Mesendoderm (in vitro differentiated cells): ENCODE measurements around the gene KRAS.

Experiments used
- DNase-seq: peaks from one replicate; pipeline ENCODE4 v3.0.0; 2013
- H2AK5ac ChIP-seq: 2 replicates; pipeline ENCODE4 v1.6.1; 2013; ENCODE audit warnings: low read length, inconsistent platforms
- H2BK120ac ChIP-seq: 2 replicates; pipeline ENCODE4 v1.6.1; 2013; ENCODE audit warnings: low read depth, mild to moderate bottlenecking, low read length, moderate library complexity, mixed read lengths
- H2BK15ac ChIP-seq: replicated peaks from 2 replicates; pipeline ENCODE4 v1.6.1; 2013; ENCODE audit warnings: low read depth, mild to moderate bottlenecking, moderate library complexity
- H2BK5ac ChIP-seq: 2 replicates; pipeline ENCODE4 v1.6.1; 2013; ENCODE audit warnings: low read length, inconsistent platforms
- H3K18ac ChIP-seq: 2 replicates; pipeline ENCODE4 v1.6.1; 2013; ENCODE audit warnings: mild to moderate bottlenecking, low read length, mixed read lengths
- H3K23ac ChIP-seq: one replicate; pipeline ENCODE4 v1.6.1; 2013; ENCODE audit warnings: low read length
- H3K27ac ChIP-seq: 2 replicates; pipeline ENCODE4 v1.5.1; 2013; ENCODE audit warnings: low read depth, mild to moderate bottlenecking, inconsistent platforms, low read length, moderate library complexity
- H3K27me3 ChIP-seq: 2 replicates; pipeline ENCODE4 v1.6.1; 2013; ENCODE audit warnings: low read length, control low read depth, mild to moderate bottlenecking, inconsistent platforms; ENCODE audit not compliant: insufficient read depth, poor library complexity
- H3K36me3 ChIP-seq: 2 replicates; pipeline ENCODE4 v1.6.1; 2013; ENCODE audit warnings: low read length, inconsistent platforms; ENCODE audit not compliant: control insufficient read depth, insufficient read depth
- H3K4ac ChIP-seq: one replicate; pipeline ENCODE4 v1.6.1; 2013; ENCODE audit warnings: low read depth, mild to moderate bottlenecking, low read length, moderate library complexity
- H3K4me1 ChIP-seq: 2 replicates; pipeline ENCODE4 v1.6.1; 2013; ENCODE audit warnings: low read depth, low read length, inconsistent platforms; ENCODE audit not compliant: control insufficient read depth
- H3K4me2 ChIP-seq: 2 replicates; pipeline ENCODE4 v1.6.1; 2013; ENCODE audit warnings: low read length
- H3K4me3 ChIP-seq: 2 replicates; pipeline ENCODE4 v1.5.1; 2013; ENCODE audit warnings: mild to moderate bottlenecking, low read length
- H3K56ac ChIP-seq: one replicate; pipeline ENCODE4 v1.6.1; 2013; ENCODE audit warnings: low read length
- H3K79me1 ChIP-seq: 2 replicates; pipeline ENCODE4 v1.6.1; 2013; ENCODE audit warnings: low read length, inconsistent platforms
- H3K79me2 ChIP-seq: 2 replicates; pipeline ENCODE4 v1.6.1; 2013; ENCODE audit warnings: mild to moderate bottlenecking, low read length; ENCODE audit not compliant: control insufficient read depth, insufficient read depth
- H3K9ac ChIP-seq: 2 replicates; pipeline ENCODE4 v1.6.1; 2013; ENCODE audit warnings: low read length, inconsistent platforms
- H4K5ac ChIP-seq: one replicate; pipeline ENCODE4 v1.6.1; 2013; ENCODE audit warnings: low read length
- H4K8ac ChIP-seq: one replicate; pipeline ENCODE4 v1.6.1; 2013; ENCODE audit warnings: low read depth, mild to moderate bottlenecking, control low read depth, low read length, moderate library complexity
- WGBS: extraction: QIAGEN DNeasy Blood & Tissue Kit; methylation state at CpG from one replicate; pipeline ENCODE4 v1.1.7; 2013; ENCODE audit warnings: low lambda C conversion rate, missing lambda C conversion rate; ENCODE audit not compliant: insufficient coverage; ENCODE audit errors: extremely low coverage; 5-methylcytosine and 5-hydroxymethylcytosine counted together

Gene KRAS

GRCh38 chr12:25186038-25186787, 64.5 kb downstream of the KRAS start:
- H3K27ac ChIP-seq: no peak overlapping the region
- whole genome bisulfite sequencing: 100% methylated on average over 2 of the region's 4 CpGs
- no peaks in the 10 kb centered on the region for H3K36me3 ChIP-seq

DNA sequence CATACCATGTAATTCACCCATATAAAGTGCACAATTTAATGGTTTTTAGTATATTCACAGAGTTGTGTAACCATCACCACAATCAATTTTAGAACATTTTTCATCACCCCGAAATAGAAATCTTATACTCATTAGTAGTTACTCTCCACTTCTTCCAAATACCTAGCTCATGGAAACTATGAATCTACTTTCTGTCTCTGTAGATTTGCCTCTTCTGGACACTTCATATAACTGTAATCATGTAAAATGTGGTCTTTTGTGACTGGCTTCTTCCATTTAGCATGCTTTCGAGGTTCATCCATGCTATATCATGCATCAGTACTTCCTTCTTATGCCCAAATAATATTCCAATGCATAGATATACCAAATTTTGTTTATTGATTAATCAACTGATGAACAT, 66.6 kb downstream of the KRAS start:
- H2BK15ac ChIP-seq: no peak overlapping the region
- no peak overlapping the region for H4K5ac ChIP-seq
- no peak overlapping the region for H3K4ac ChIP-seq
- H2AK5ac ChIP-seq: no peak overlapping the region
- no peak overlapping the region for H3K4me3 ChIP-seq
- no peak for DNase-seq
- H3K56ac ChIP-seq: no peak overlapping the region
- H2BK5ac ChIP-seq: no peak overlapping the region
- H3K27ac ChIP-seq: no peak overlapping the region
- H3K79me2 ChIP-seq: no peaks in the 10 kb centered on the region
- H3K79me1 ChIP-seq: no peaks in the 10 kb centered on the region
- H4K8ac ChIP-seq: no peak overlapping the region
- WGBS: no CpG with 5 or more reads among the region's 2 CpGs
- no peak overlapping the region for H3K18ac ChIP-seq
- no peak overlapping the region for H3K4me2 ChIP-seq
- H3K36me3 ChIP-seq: no peaks in the 10 kb centered on the region
- H3K23ac ChIP-seq: no peak overlapping the region
- no peak overlapping the region for H3K9ac ChIP-seq
- no peaks in the 10 kb centered on the region for H3K27me3 ChIP-seq
- no peaks in the 10 kb centered on the region for H3K4me1 ChIP-seq
- H2BK120ac ChIP-seq: no peak overlapping the region

More at GRCh38 chr12:25186038-25186787, 64.5 kb downstream of the KRAS start:
- H3K4ac ChIP-seq: no peak overlapping the region
- no peak overlapping the region for H2AK5ac ChIP-seq
- no peak overlapping the region for H3K23ac ChIP-seq
- no peak overlapping the region for H3K18ac ChIP-seq
- no peak for DNase-seq
- H2BK5ac ChIP-seq: no peak overlapping the region
- no peak overlapping the region for H3K9ac ChIP-seq
- no peaks in the 10 kb centered on the region for H3K27me3 ChIP-seq
- no peak overlapping the region for H4K5ac ChIP-seq
- no peak overlapping the region for H4K8ac ChIP-seq
- H3K79me1 ChIP-seq: no peaks in the 10 kb centered on the region
- no peak overlapping the region for H2BK15ac ChIP-seq
- no peaks in the 10 kb centered on the region for H3K4me1 ChIP-seq
- H2BK120ac ChIP-seq: no peak overlapping the region
- H3K4me3 ChIP-seq: no peak overlapping the region
- no peaks in the 10 kb centered on the region for H3K79me2 ChIP-seq
- H3K4me2 ChIP-seq: no peak overlapping the region
- H3K56ac ChIP-seq: no peak overlapping the region

- Histone ChIP-seq H3K9ac (no peak overlapping the region), H3K79me2 (no peaks in the 10 kb centered on the region), H3K4ac (no peak overlapping the region), H3K18ac (no peak overlapping the region), H3K4me3 (no peak overlapping the region), H2BK5ac (no peak overlapping the region), H2BK15ac (no peak overlapping the region), H3K4me1 (no peaks in the 10 kb centered on the region), H3K79me1 (no peaks in the 10 kb centered on the region), H3K36me3 (no peaks in the 10 kb centered on the region), H2AK5ac (no peak overlapping the region), H3K27ac (no peak overlapping the region), H3K27me3 (no peaks in the 10 kb centered on the region), H3K4me2 (no peak overlapping the region), H4K5ac (no peak overlapping the region), H2BK120ac (no peak overlapping the region), H3K56ac (no peak overlapping the region), H4K8ac (no peak overlapping the region), H3K23ac (no peak overlapping the region)
- no peak for DNase-seq
- no CpG with 5 or more reads among the region's 3 CpGs for WGBS
These were observed 68.0 kb downstream of the KRAS start for GRCh38 chr12:25182765-25183164.

DNA sequence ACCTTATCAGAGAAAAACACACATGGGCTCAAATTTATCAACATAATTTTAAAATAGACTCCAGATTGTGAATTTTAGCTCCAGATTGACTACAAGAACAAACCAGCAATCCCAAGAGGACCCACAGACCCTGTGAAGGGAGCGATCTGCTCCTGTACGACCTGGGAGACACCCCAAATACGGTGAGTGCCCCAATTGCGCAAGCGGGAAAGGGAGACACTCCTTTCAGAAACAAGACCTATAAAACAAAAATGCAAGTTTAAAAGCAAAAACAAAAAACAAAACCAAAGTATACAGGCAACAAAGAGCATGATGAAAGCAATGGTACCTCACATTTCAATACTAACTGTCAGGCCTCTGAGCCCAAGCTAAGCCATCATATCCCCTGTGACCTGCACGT, 87.9 kb downstream of the KRAS start:
- whole genome bisulfite sequencing: no CpG with 5 or more reads among the region's 6 CpGs

GRCh38 chr12:25156061-25156460, 94.7 kb downstream of the KRAS start:
- Histone ChIP-seq H2BK5ac (no peak overlapping the region), H3K4ac (peak overlapping the region; percentile 20), H3K27ac (no peak overlapping the region), H3K18ac (no peak overlapping the region), H2AK5ac (no peak overlapping the region), H4K5ac (no peak overlapping the region), H3K56ac (no peak overlapping the region), H3K79me2 (no peaks in the 10 kb centered on the region), H2BK15ac (no peak overlapping the region), H3K36me3 (no peaks in the 10 kb centered on the region), H3K9ac (no peak overlapping the region), H3K23ac (no peak overlapping the region), H4K8ac (no peak overlapping the region), H2BK120ac (no peak overlapping the region), H3K4me3 (no peak overlapping the region), H3K4me1 (no peaks in the 10 kb centered on the region), H3K27me3 (no peaks in the 10 kb centered on the region), H3K4me2 (no peak overlapping the region), H3K79me1 (no peaks in the 10 kb centered on the region)
- WGBS: no CpG with 5 or more reads among the region's 4 CpGs
- DNase-seq: no peak

More for the DNA sequence above, 87.9 kb downstream of the KRAS start:
- Histone ChIP-seq H3K27ac (no peak overlapping the region), H3K18ac (peak overlapping the region; percentile 45), H3K4me1 (peaks cover 2% of the 10 kb centered on the region), H4K8ac (no peak overlapping the region), H3K27me3 (no peaks in the 10 kb centered on the region), H2BK120ac (no peak overlapping the region), H3K4me2 (no peak overlapping the region), H3K4ac (peak overlapping the region; percentile 24), H3K23ac (no peak overlapping the region), H2BK15ac (no peak overlapping the region), H4K5ac (no peak overlapping the region), H2AK5ac (no peak overlapping the region), H3K9ac (no peak overlapping the region), H3K4me3 (no peak overlapping the region), H3K79me1 (no peaks in the 10 kb centered on the region), H3K36me3 (no peaks in the 10 kb centered on the region), H2BK5ac (no peak overlapping the region), H3K56ac (no peak overlapping the region), H3K79me2 (no peaks in the 10 kb centered on the region)
- no peak for DNase-seq
